Astrocyte (in vitro differentiated cells and primary cell): ENCODE measurements around the gene PLCL1. TPM values are rescaled to one million over a fixed set of nuclear protein-coding genes. Genes with fewer than 3 reads are reported as not detected.

Experiments
- DNase-seq: peaks from one replicate; pipeline ENCODE4 v3.0.0-alpha.2; 2010; ENCODE audit warnings: low read depth
- FAIRE-seq: peaks from 2 replicates; lab custom pipeline; 2011; peaks lifted over from hg19 to GRCh38; lab: Jason Lieb, UNC
- H2AFZ ChIP-seq: 2 replicates; pipeline ENCODE4 v1.6.0; 2012; ENCODE audit warnings: low read depth, low read length, inconsistent platforms
- H3K27ac ChIP-seq: 2 replicates; pipeline ENCODE4 v1.5.1; 2011; ENCODE audit warnings: low read depth, low read length, inconsistent platforms
- H3K27me3 ChIP-seq: 2 replicates; pipeline ENCODE4 v1.6.0; 2011; ENCODE audit warnings: low read length, inconsistent platforms; ENCODE audit not compliant: insufficient read depth
- H3K36me3 ChIP-seq: 2 replicates; pipeline ENCODE4 v1.5.1; 2011; ENCODE audit warnings: low read length, inconsistent platforms; ENCODE audit not compliant: insufficient read depth
- H3K4me1 ChIP-seq: 2 replicates; pipeline ENCODE4 v1.5.1; 2011; ENCODE audit warnings: low read length, inconsistent platforms; ENCODE audit not compliant: insufficient read depth
- H3K4me2 ChIP-seq: 2 replicates; pipeline ENCODE4 v1.6.0; 2012; ENCODE audit warnings: low read length, inconsistent platforms
- H3K4me3 ChIP-seq: 2 replicates; pipeline ENCODE4 v1.5.1; 2011; ENCODE audit warnings: low read depth, mild to moderate bottlenecking, low read length, inconsistent platforms; ENCODE audit not compliant: insufficient read depth
- H3K79me2 ChIP-seq: 2 replicates; pipeline ENCODE4 v1.6.0; 2012; ENCODE audit warnings: mild to moderate bottlenecking, low read length, inconsistent platforms; ENCODE audit not compliant: insufficient read depth
- H3K9ac ChIP-seq: 2 replicates; pipeline ENCODE4 v1.6.0; 2012; ENCODE audit warnings: mild to moderate bottlenecking, low read length, inconsistent platforms
- H3K9me3 ChIP-seq: 2 replicates; pipeline ENCODE4 v1.5.1; 2012; ENCODE audit warnings: low read depth, mild to moderate bottlenecking, low read length, inconsistent platforms; ENCODE audit not compliant: insufficient read depth
- H4K20me1 ChIP-seq: 2 replicates; pipeline ENCODE4 v1.6.0; 2012; ENCODE audit warnings: low read length, inconsistent platforms; ENCODE audit not compliant: insufficient read depth
- H3K27ac Mint-ChIP-seq: one replicate; pipeline ENCODE4 v1.8.0; 2021; ENCODE audit warnings: mild to moderate bottlenecking, mixed read lengths; ENCODE audit not compliant: unreplicated experiment
- H3K27me3 Mint-ChIP-seq: one replicate; pipeline ENCODE4 v1.8.0; 2021; ENCODE audit warnings: low read depth, mixed read lengths; ENCODE audit not compliant: unreplicated experiment
- H3K36me3 Mint-ChIP-seq: one replicate; pipeline ENCODE4 v1.8.0; 2021; ENCODE audit warnings: low read depth, mixed read lengths; ENCODE audit not compliant: unreplicated experiment
- H3K4me1 Mint-ChIP-seq: one replicate; pipeline ENCODE4 v1.8.0; 2021; ENCODE audit warnings: low read depth, mixed read lengths; ENCODE audit not compliant: unreplicated experiment
- H3K4me3 Mint-ChIP-seq: one replicate; pipeline ENCODE4 v1.8.0; 2021; ENCODE audit warnings: mild to moderate bottlenecking, moderate library complexity, mixed read lengths; ENCODE audit not compliant: unreplicated experiment
- H3K9me3 Mint-ChIP-seq: one replicate; pipeline ENCODE4 v1.8.0; 2021; ENCODE audit warnings: mild to moderate bottlenecking, mixed read lengths; ENCODE audit not compliant: unreplicated experiment
- EZH2 ChIP-seq: IDR thresholded peaks from 2 replicates; pipeline ENCODE4 v1.6.1; 2012; ENCODE audit warnings: mild to moderate bottlenecking, low read length, inconsistent platforms; ENCODE audit not compliant: insufficient read depth
- total RNA-seq: library from RNA; stranded (reverse); gene quantifications from 2 replicates; pipeline ENCODE4 v1.2.1, GENCODE V29; 2021
- TF ChIP-seq, protein P1 (sequence below): IDR thresholded peaks from 2 replicates; pipeline ENCODE4 v1.5.1; 2011; ENCODE audit warnings: low read depth, mild to moderate bottlenecking, inconsistent platforms, low read length, moderate library complexity; ENCODE audit not compliant: insufficient read depth

PLCL1 gene
- total RNA-seq, 1 donor from 2014 or later, result 0.84 TPM

DNA sequence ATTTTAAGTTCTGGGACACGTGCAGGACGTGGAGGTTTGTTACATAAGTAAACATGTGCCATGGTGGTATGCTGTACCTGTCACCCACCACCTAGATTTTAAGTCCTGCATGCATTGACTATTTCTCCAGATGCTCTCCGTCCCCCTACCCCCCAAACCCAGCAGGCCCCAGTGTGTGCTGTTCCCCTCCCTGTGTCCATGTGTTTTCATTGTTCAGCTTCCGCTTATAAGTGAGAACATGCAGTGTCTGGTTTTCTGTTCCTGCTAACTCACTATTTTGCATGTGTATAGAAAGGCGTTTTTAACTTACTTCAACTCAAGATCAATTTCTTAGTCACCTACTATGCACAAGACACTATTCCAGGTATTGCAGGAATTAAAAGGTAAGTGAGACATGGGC, 128.0 kb downstream of the PLCL1 start:
- H3K27me3 ChIP-seq, result no peaks in the 10 kb centered on the region
- no peak overlapping the region for H3K27ac Mint-ChIP-seq
- no peaks in the 10 kb centered on the region for H4K20me1 ChIP-seq
- no peak for FAIRE-seq
- no peak overlapping the region for H3K4me3 Mint-ChIP-seq
- no peak for TF ChIP-seq EZH2
- TF ChIP-seq, protein P1, sequence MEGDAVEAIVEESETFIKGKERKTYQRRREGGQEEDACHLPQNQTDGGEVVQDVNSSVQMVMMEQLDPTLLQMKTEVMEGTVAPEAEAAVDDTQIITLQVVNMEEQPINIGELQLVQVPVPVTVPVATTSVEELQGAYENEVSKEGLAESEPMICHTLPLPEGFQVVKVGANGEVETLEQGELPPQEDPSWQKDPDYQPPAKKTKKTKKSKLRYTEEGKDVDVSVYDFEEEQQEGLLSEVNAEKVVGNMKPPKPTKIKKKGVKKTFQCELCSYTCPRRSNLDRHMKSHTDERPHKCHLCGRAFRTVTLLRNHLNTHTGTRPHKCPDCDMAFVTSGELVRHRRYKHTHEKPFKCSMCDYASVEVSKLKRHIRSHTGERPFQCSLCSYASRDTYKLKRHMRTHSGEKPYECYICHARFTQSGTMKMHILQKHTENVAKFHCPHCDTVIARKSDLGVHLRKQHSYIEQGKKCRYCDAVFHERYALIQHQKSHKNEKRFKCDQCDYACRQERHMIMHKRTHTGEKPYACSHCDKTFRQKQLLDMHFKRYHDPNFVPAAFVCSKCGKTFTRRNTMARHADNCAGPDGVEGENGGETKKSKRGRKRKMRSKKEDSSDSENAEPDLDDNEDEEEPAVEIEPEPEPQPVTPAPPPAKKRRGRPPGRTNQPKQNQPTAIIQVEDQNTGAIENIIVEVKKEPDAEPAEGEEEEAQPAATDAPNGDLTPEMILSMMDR, result no peak
- no peaks in the 10 kb centered on the region for H3K36me3 ChIP-seq
- no peaks in the 10 kb centered on the region for H3K79me2 ChIP-seq
- H3K9me3 ChIP-seq, result no peaks in the 10 kb centered on the region
- H3K36me3 Mint-ChIP-seq, result no peaks in the 10 kb centered on the region
- no peak overlapping the region for H3K9ac ChIP-seq
- no peaks in the 10 kb centered on the region for H3K27me3 Mint-ChIP-seq
- H3K9me3 Mint-ChIP-seq, result no peaks in the 10 kb centered on the region
- DNase-seq, result no peak
- no peak overlapping the region for H3K4me3 ChIP-seq
- H2AFZ ChIP-seq, result no peak overlapping the region
- H3K4me1 Mint-ChIP-seq, result no peaks in the 10 kb centered on the region
- no peak overlapping the region for H3K27ac ChIP-seq
- H3K4me2 ChIP-seq, result no peak overlapping the region
- no peaks in the 10 kb centered on the region for H3K4me1 ChIP-seq

DNA sequence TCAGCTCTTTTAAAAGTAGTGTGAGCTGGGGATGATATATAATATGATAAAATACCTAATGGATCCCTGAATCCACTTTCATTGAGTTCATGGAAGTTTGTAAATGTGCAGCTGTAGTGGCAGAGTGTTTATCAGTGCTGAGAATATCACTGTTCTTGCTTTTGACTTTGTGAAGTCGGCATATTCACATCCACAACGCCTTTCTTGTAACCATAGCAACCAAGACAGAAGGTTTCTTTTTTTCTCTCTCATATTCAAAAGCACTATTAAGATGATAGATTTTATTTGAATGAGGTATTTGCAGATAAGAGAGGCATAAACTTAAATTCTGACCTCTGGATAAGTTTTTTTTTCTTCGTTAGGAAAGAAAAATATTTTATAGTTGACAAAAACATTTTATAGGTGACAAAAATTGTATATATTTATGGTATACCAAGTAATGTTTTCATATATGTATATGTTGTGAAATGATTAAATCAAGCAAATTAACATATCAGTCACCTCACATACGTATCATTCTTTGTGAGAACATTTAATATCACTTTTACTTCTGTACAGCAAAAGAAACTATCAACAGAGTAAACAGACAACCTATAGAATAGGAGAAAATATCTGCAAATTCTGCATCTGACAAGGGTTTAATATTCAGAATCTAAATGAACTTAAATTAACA, 130.0 kb downstream of the PLCL1 start:
- no peaks in the 10 kb centered on the region for H3K79me2 ChIP-seq
- Mint-ChIP-seq H3K27ac (no peak overlapping the region), H3K4me1 (no peaks in the 10 kb centered on the region), H3K27me3 (no peaks in the 10 kb centered on the region), H3K4me3 (no peak overlapping the region), H3K36me3 (no peaks in the 10 kb centered on the region), H3K9me3 (no peaks in the 10 kb centered on the region)
- FAIRE-seq (no peak), DNase-seq (no peak)
- H3K9me3 ChIP-seq, result no peaks in the 10 kb centered on the region
- no peak overlapping the region for H3K9ac ChIP-seq
- no peak overlapping the region for H3K27ac ChIP-seq
- H3K27me3 ChIP-seq, result no peaks in the 10 kb centered on the region
- no peaks in the 10 kb centered on the region for H3K4me1 ChIP-seq
- no peaks in the 10 kb centered on the region for H4K20me1 ChIP-seq
- no peaks in the 10 kb centered on the region for H3K36me3 ChIP-seq
- H3K4me2 ChIP-seq, result no peak overlapping the region
- H3K4me3 ChIP-seq, result no peak overlapping the region
- H2AFZ ChIP-seq, result no peak overlapping the region
- TF ChIP-seq, protein P1, result no peak
- no peak for TF ChIP-seq EZH2

DNA sequence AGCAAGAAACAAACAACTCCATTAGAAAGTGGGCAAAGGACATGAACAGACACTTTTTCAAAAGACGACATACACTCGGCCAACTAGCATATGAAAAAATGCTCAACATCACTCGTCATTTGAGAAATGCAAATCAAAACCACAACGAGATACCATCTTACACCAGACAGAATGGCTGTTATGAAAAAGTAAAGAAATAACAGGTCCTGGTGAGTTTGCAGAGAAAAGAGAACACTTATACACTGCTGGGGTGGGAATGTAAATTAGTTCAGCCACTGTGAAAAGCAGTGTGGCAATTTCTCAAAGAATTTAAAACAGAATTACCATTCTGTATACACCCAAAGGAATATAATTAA, 130.5 kb downstream of the PLCL1 start:
- no peaks in the 10 kb centered on the region for H3K27me3 Mint-ChIP-seq
- Histone ChIP-seq H3K79me2 (no peaks in the 10 kb centered on the region), H3K27ac (no peak overlapping the region), H4K20me1 (no peaks in the 10 kb centered on the region), H3K4me1 (no peaks in the 10 kb centered on the region), H3K9ac (no peak overlapping the region), H3K36me3 (no peaks in the 10 kb centered on the region), H3K4me2 (no peak overlapping the region), H3K27me3 (no peaks in the 10 kb centered on the region), H3K4me3 (no peak overlapping the region), H2AFZ (no peak overlapping the region), H3K9me3 (no peaks in the 10 kb centered on the region)
- H3K9me3 Mint-ChIP-seq, result no peaks in the 10 kb centered on the region
- H3K4me3 Mint-ChIP-seq, result no peak overlapping the region
- no peak for TF ChIP-seq EZH2
- TF ChIP-seq, protein P1, result no peak
- no peaks in the 10 kb centered on the region for H3K4me1 Mint-ChIP-seq
- H3K27ac Mint-ChIP-seq, result no peak overlapping the region
- no peak for FAIRE-seq
- no peak for DNase-seq
- no peaks in the 10 kb centered on the region for H3K36me3 Mint-ChIP-seq
